ENCODE results near the gene FADD.

GRCh38 chr11:70189622-70190021 is 13.5 kb upstream of the FADD start:
- TF ChIP-seq, protein P1, sequence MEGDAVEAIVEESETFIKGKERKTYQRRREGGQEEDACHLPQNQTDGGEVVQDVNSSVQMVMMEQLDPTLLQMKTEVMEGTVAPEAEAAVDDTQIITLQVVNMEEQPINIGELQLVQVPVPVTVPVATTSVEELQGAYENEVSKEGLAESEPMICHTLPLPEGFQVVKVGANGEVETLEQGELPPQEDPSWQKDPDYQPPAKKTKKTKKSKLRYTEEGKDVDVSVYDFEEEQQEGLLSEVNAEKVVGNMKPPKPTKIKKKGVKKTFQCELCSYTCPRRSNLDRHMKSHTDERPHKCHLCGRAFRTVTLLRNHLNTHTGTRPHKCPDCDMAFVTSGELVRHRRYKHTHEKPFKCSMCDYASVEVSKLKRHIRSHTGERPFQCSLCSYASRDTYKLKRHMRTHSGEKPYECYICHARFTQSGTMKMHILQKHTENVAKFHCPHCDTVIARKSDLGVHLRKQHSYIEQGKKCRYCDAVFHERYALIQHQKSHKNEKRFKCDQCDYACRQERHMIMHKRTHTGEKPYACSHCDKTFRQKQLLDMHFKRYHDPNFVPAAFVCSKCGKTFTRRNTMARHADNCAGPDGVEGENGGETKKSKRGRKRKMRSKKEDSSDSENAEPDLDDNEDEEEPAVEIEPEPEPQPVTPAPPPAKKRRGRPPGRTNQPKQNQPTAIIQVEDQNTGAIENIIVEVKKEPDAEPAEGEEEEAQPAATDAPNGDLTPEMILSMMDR (IDR thresholded peaks at IDR 0.05), result no peak
- no peak for TF ChIP-seq POLR2A (IDR thresholded peaks at IDR 0.05)

Measured in body of pancreas (tissue), 4 donors.